ENCODE data around the gene ZBTB16. TPM values are rescaled to one million over a fixed set of nuclear protein-coding genes. Genes with fewer than 3 reads are reported as not detected.

ZBTB16 gene
- total RNA-seq, 2 experiments from 2014 or later: 19.1 to 20.6 TPM

- Mint-ChIP-seq H3K27ac (no peak overlapping the region), H3K9me3 (no peaks in the 10 kb centered on the region), H3K36me3 (ENCODE audit: low read depth) (no peaks in the 10 kb centered on the region), H3K27me3 (no peaks in the 10 kb centered on the region), H3K4me1 (ENCODE audit: low read depth) (peaks cover 50% of the 10 kb centered on the region), H3K4me3 (no peak overlapping the region)
- no peaks in the 10 kb centered on the region for H3K36me3 ChIP-seq (ENCODE audit: insufficient read depth, low read length)
- H3K4me3 ChIP-seq (ENCODE audit: low read length): no peak overlapping the region
- H3K27me3 ChIP-seq (ENCODE audit: control insufficient read depth in 1 of 2, insufficient read depth in 2 of 2, low read length in 2 of 2): no peaks in the 10 kb centered on the region
- TF ChIP-seq CTCF (IDR thresholded peaks at IDR 0.05): no peak
- intact Hi-C loops (cut with DNase I, micrococcal nuclease): no loop called here
- H3K4me1 ChIP-seq (ENCODE audit: insufficient read depth, low read length): peaks cover 16% of the 10 kb centered on the region
- POLR2A ChIA-PET: interaction anchor here (1.3 kb wide), 1 partner anchor 19 kb away, joined by 4 read pairs; no protein-coding TSS in a partner anchor
- DNase-seq (no peak), ATAC-seq (ENCODE audit: poor library complexity) (no peak)
- CTCF ChIA-PET: no interaction called here
- H3K27ac ChIP-seq (ENCODE audit: low read depth in 1 of 2, low read length in 2 of 2): no peak overlapping the region
- no peaks in the 10 kb centered on the region for H3K9me3 ChIP-seq (ENCODE audit: control insufficient read depth in 1 of 2, insufficient read depth in 1 of 2, low read length in 2 of 2)
Observed at GRCh38 chr11:114140826-114141225, 81.3 kb downstream of the ZBTB16 start.

- no peak for DNase-seq
- no peaks in the 10 kb centered on the region for H3K9me3 ChIP-seq (ENCODE audit: control insufficient read depth in 1 of 2, insufficient read depth in 1 of 2, low read length in 2 of 2)
- POLR2A ChIA-PET: no interaction called here
- CTCF ChIA-PET: interaction anchor here (0.8 kb wide), 1 partner anchor 13 kb away, joined by 3 read pairs; no protein-coding TSS in a partner anchor
- Mint-ChIP-seq H3K4me1 (ENCODE audit: low read depth) (peaks cover 38% of the 10 kb centered on the region), H3K4me3 (no peak overlapping the region), H3K27me3 (no peaks in the 10 kb centered on the region), H3K27ac (no peak overlapping the region), H3K9me3 (no peaks in the 10 kb centered on the region), H3K36me3 (ENCODE audit: low read depth) (no peaks in the 10 kb centered on the region)
- no peak overlapping the region for H3K27ac ChIP-seq (ENCODE audit: low read depth in 1 of 2, low read length in 2 of 2)
- no peak for ATAC-seq (ENCODE audit: poor library complexity)
- no peak overlapping the region for H3K4me3 ChIP-seq (ENCODE audit: low read length)
- peaks cover 8% of the 10 kb centered on the region for H3K4me1 ChIP-seq (ENCODE audit: insufficient read depth, low read length)
- no peaks in the 10 kb centered on the region for H3K36me3 ChIP-seq (ENCODE audit: insufficient read depth, low read length)
- no peak for TF ChIP-seq CTCF (IDR thresholded peaks at IDR 0.05)
- no peaks in the 10 kb centered on the region for H3K27me3 ChIP-seq (ENCODE audit: control insufficient read depth in 1 of 2, insufficient read depth in 2 of 2, low read length in 2 of 2)
- intact Hi-C loops (cut with DNase I, micrococcal nuclease): no loop called here
Observed at GRCh38 chr11:114141863-114142580, 82.5 kb downstream of the ZBTB16 start.

- no peak overlapping the region for H3K4me3 Mint-ChIP-seq
- no peak for DNase-seq
- Histone ChIP-seq H3K9me3 (ENCODE audit: control insufficient read depth in 1 of 2, insufficient read depth in 1 of 2, low read length in 2 of 2) (no peaks in the 10 kb centered on the region), H3K27ac (ENCODE audit: low read depth in 1 of 2, low read length in 2 of 2) (no peak overlapping the region), H3K4me1 (ENCODE audit: insufficient read depth, low read length) (peaks cover 3% of the 10 kb centered on the region), H3K4me3 (ENCODE audit: low read length) (no peak overlapping the region), H3K27me3 (ENCODE audit: control insufficient read depth in 1 of 2, insufficient read depth in 2 of 2, low read length in 2 of 2) (no peaks in the 10 kb centered on the region), H3K36me3 (ENCODE audit: insufficient read depth, low read length) (no peaks in the 10 kb centered on the region)
- no peaks in the 10 kb centered on the region for H3K36me3 Mint-ChIP-seq (ENCODE audit: low read depth)
- no peak for ATAC-seq (ENCODE audit: poor library complexity)
- no peaks in the 10 kb centered on the region for H3K9me3 Mint-ChIP-seq
- peaks cover 35% of the 10 kb centered on the region for H3K4me1 Mint-ChIP-seq (ENCODE audit: low read depth)
- no peak overlapping the region for H3K27ac Mint-ChIP-seq
- intact Hi-C loops (cut with DNase I, micrococcal nuclease): no loop called here
- ChIA-PET POLR2A (no interaction called here), CTCF (interaction anchor here (0.8 kb wide), 1 partner anchor 12 kb away, joined by 3 read pairs; no protein-coding TSS in a partner anchor)
- no peaks in the 10 kb centered on the region for H3K27me3 Mint-ChIP-seq
- no peak for TF ChIP-seq CTCF (IDR thresholded peaks at IDR 0.05)
Observed at GRCh38 chr11:114142707-114143106, 83.2 kb downstream of the ZBTB16 start.
